Stomach smooth muscle (tissue), 2 donors: Measurements from ENCODE around the gene GPATCH1.
"Not testable (repeated sequence)": the region's sequence is repeated elsewhere in the genome, so short reads cannot be mapped to it uniquely, and the experiment has no call there.

Experiments
- H3K27ac ChIP-seq: one replicate; pipeline ENCODE4 v1.7.0; 2013; ENCODE audit warnings: mild to moderate bottlenecking, low read length, inconsistent platforms
- H3K27me3 ChIP-seq, 2 donors: one replicate each; pipeline ENCODE4 v1.7.0; 2013; ENCODE audit warnings: low read length in 2 of 2; ENCODE audit not compliant: insufficient read depth in 2 of 2, control insufficient read depth in 1 of 2
- H3K36me3 ChIP-seq, 2 donors: one replicate each; pipeline ENCODE4 v1.7.0; 2013; ENCODE audit warnings: low read length in 2 of 2; ENCODE audit not compliant: control insufficient read depth in 2 of 2, insufficient read depth in 2 of 2
- H3K4me1 ChIP-seq: one replicate; pipeline ENCODE4 v1.7.0; 2013; ENCODE audit warnings: low read length; ENCODE audit not compliant: control insufficient read depth, insufficient read depth
- H3K4me3 ChIP-seq, 2 donors: one replicate each; pipeline ENCODE4 v1.7.0; 2013; ENCODE audit warnings: low read length in 2 of 2
- H3K9ac ChIP-seq, 2 donors: one replicate each; pipeline ENCODE4 v1.7.0; 2013; ENCODE audit warnings: low read length in 2 of 2, mild to moderate bottlenecking in 1 of 2
- H3K9me3 ChIP-seq, 2 donors: one replicate each; pipeline ENCODE4 v1.7.0; 2013; ENCODE audit warnings: low read length in 2 of 2; ENCODE audit not compliant: control insufficient read depth in 2 of 2
- donor health status: healthy.
- donor health status: Pancreatic carcinoma.

GPATCH1 gene

GRCh38 chr19:33134571-33135041 is 53.6 kb downstream of the GPATCH1 start:
- Histone ChIP-seq H3K27ac (no peak overlapping the region), H3K27me3 (peaks cover 8 to 13% of the 10 kb centered on the region in 2 donors), H3K4me1 (peaks cover 2% of the 10 kb centered on the region), H3K4me3 (no peak overlapping the region), H3K36me3 (peaks cover 0 to 3% of the 10 kb centered on the region in 2 donors), H3K9ac (no peak overlapping the region), H3K9me3 (no peaks in the 10 kb centered on the region)

- Histone ChIP-seq H3K27ac (no peak overlapping the region), H3K36me3 (no peaks in the 10 kb centered on the region), H3K4me1 (no peaks in the 10 kb centered on the region), H3K9ac (no peak overlapping the region), H3K27me3 (peaks cover 8 to 13% of the 10 kb centered on the region in 2 donors), H3K9me3 (no peaks in the 10 kb centered on the region), H3K4me3 (no peak overlapping the region)
These were observed 58.2 kb downstream of the GPATCH1 start for GRCh38 chr19:33139165-33139564.

- Histone ChIP-seq H3K27ac (no peak overlapping the region), H3K36me3 (no peaks in the 10 kb centered on the region), H3K9ac (no peak overlapping the region), H3K27me3 (peaks cover 3 to 5% of the 10 kb centered on the region in 2 donors), H3K4me3 (peak overlapping the region in 1 of 2 donors; percentile 15), H3K9me3 (no peaks in the 10 kb centered on the region), H3K4me1 (no peaks in the 10 kb centered on the region)
These were observed 63.0 kb downstream of the GPATCH1 start for GRCh38 chr19:33143897-33144405.

DNA sequence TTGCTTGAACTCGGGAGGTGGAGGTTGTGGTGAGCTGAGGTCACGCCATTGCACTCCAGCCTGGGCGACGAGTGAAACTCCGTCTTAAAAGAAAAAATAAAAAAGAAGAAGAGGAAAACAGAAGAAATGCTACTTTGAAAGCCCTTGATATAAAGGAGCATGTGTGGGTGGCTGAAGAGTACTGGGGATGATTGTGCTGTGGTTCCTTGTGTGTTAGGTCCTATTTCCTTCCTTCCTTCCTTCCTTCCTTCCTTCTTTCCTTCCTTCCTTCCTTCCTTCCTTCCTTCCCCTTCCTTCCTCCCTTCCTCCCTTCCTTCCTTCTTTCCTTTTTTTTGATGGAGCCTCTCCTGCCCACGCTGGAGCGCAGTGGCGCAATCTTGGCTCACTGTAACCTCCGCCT is 65.2 kb downstream of the GPATCH1 start:
- H3K9ac ChIP-seq, result no peak overlapping the region
- no peak overlapping the region for H3K4me3 ChIP-seq
- no peaks in the 10 kb centered on the region for H3K27me3 ChIP-seq
- H3K27ac ChIP-seq, result no peak overlapping the region
- H3K4me1 ChIP-seq, result no peaks in the 10 kb centered on the region
- no peaks in the 10 kb centered on the region for H3K9me3 ChIP-seq
- no peaks in the 10 kb centered on the region for H3K36me3 ChIP-seq

- H3K27me3 ChIP-seq, result no peaks in the 10 kb centered on the region
- no peaks in the 10 kb centered on the region for H3K9me3 ChIP-seq
- H3K36me3 ChIP-seq, result no peaks in the 10 kb centered on the region
- H3K27ac ChIP-seq, result no peak overlapping the region
- H3K4me1 ChIP-seq, result no peaks in the 10 kb centered on the region
- H3K9ac ChIP-seq, result no peak overlapping the region
- H3K4me3 ChIP-seq, result no peak overlapping the region
These were observed 66.6 kb downstream of the GPATCH1 start for GRCh38 chr19:33147538-33147937.

DNA sequence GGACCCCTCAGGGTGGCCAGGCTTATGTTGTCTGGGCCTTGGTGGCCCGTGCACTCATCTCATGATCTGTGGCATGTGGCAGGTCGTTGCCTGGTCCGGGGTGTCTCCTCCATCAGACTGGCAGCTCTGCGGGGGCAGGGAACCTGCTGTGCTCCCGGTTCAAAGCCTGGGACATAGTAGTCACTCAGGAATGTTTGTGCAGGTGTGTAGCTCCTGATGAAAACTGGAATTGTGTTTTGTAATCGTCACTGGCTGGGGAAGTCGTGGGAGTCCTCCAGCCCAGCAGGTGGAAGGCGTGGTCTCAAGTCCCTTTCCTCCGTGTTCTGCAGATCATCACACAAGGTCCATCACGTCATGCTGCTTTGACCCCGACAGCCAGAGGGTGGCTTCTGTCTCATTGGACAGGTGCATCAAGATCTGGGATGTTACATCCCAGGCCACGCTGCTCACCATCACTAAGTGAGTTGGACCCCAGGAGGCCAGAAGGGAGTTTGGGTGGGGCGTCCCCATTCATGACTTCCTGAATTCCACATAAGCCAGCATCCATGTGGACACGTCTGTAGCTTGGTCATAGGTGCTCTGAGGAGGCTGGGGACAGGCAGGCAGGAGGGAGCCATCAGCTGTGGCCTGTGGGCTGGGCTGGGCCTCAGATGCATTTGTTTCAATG is 70.0 kb downstream of the GPATCH1 start:
- no peak overlapping the region for H3K4me3 ChIP-seq
- no peaks in the 10 kb centered on the region for H3K27me3 ChIP-seq
- no peaks in the 10 kb centered on the region for H3K36me3 ChIP-seq
- no peak overlapping the region for H3K9ac ChIP-seq
- H3K9me3 ChIP-seq, result no peaks in the 10 kb centered on the region
- H3K4me1 ChIP-seq, result no peaks in the 10 kb centered on the region
- H3K27ac ChIP-seq, result no peak overlapping the region

DNA sequence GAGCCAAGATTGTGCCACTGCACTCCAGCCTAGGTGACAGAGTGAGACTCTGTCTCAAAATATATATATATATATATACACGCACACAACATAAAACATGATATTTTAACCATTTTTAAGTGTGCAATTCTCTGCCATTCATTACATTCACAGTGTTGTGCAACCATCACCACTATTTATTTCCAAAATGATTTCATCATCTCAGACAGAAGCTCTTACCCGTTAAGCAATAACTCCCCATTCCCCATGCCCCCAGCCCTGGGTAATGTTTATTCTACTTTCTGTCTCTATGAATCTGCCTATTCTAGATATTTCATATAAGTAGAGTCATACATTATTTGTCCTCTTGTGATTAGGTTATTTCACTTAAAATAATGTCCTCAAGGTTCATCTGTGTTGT is 71.2 kb downstream of the GPATCH1 start:
- Histone ChIP-seq H3K4me1 (no peaks in the 10 kb centered on the region), H3K36me3 (no peaks in the 10 kb centered on the region), H3K9ac (no peak overlapping the region), H3K9me3 (no peaks in the 10 kb centered on the region), H3K4me3 (no peak overlapping the region), H3K27me3 (no peaks in the 10 kb centered on the region), H3K27ac (no peak overlapping the region)

GRCh38 chr19:33152625-33153024 is 71.6 kb downstream of the GPATCH1 start:
- not testable (repeated sequence) for H3K4me3 ChIP-seq, H3K27me3 ChIP-seq, H3K36me3 ChIP-seq, H3K27ac ChIP-seq, H3K4me1 ChIP-seq, H3K9me3 ChIP-seq, H3K9ac ChIP-seq

DNA sequence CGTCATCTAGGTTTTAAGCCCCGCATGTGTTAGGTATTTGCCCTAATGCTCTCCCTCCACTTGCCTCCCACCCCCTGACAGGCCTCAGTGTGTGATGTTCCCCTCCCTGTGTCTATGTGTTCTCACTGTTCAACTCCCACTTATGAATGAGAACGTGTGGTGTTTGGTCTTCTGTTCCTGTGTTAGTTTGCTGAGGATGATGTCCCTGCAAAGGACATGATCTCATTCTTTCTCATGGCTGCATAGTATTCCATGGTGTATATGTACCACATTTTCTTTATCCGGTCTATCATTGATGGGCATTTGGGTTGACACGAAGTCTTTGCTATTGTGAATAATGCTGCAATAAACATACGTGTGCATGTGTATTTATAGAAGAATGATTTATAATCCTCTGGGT is 73.3 kb downstream of the GPATCH1 start:
- not testable (repeated sequence) for H3K4me1 ChIP-seq, H3K9me3 ChIP-seq, H3K4me3 ChIP-seq, H3K36me3 ChIP-seq, H3K9ac ChIP-seq, H3K27me3 ChIP-seq, H3K27ac ChIP-seq

DNA sequence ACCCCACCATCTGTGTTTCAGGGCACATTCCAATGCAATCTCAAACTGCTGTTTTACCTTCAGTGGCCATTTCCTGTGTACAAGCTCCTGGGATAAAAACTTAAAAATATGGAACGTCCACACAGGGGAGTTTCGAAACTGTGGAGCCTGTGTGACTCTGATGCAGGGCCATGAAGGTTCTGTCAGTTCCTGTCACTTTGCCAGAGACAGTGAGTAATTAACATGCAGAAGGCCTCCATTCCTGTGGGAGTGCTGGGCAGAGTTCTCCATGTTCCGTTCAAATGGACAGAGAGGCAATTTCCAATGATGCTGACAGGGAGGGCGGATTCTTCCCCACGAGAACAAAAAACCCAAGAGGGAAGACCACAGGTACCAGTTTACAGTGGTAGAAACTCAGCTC is 75.4 kb downstream of the GPATCH1 start:
- Histone ChIP-seq H3K9me3 (no peaks in the 10 kb centered on the region), H3K4me3 (no peak overlapping the region), H3K27ac (no peak overlapping the region), H3K9ac (no peak overlapping the region), H3K4me1 (no peaks in the 10 kb centered on the region), H3K27me3 (no peaks in the 10 kb centered on the region), H3K36me3 (no peaks in the 10 kb centered on the region)

DNA sequence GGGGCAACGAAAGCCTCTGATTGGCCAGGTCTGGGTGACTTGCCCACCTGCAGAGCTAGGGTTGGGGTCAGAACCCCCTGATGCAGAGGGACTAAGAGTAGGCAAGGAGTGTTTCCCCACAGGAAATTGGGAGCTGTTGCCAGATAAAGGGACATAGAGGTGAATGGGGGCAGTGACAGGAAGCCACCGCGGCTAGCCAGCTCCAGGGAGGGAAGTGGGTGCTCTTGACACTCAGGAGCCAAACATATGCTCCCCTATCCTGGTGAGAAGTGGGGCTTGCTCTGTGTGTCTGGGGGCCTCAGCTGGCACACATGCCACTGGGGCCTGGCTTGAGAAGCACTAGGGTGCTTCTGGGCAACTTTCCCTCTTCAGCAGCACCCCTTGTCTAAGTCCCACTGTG is 76.9 kb downstream of the GPATCH1 start:
- Histone ChIP-seq H3K4me1 (no peaks in the 10 kb centered on the region), H3K9me3 (no peaks in the 10 kb centered on the region), H3K36me3 (no peaks in the 10 kb centered on the region), H3K27ac (no peak overlapping the region), H3K4me3 (no peak overlapping the region), H3K27me3 (no peaks in the 10 kb centered on the region), H3K9ac (no peak overlapping the region)
